Stimulated activated CD4-positive, alpha-beta T cell treated with anti-CD3 and anti-CD28 coated beads, TNF-alpha, amount 100 ng/mL, for 1 hour (primary cell): ENCODE results near the gene FCGR1A.
"Not testable (repeated sequence)": the region's sequence is repeated elsewhere in the genome, so short reads cannot be mapped to it uniquely, and the experiment has no call there.

ENCODE experiments used
- DNase-seq, 3 donors: peaks; one replicate each; pipeline ENCODE4 v3.0.0-alpha.2; 2020; ENCODE audit warnings: low read depth in 3 of 3, low spot score in 1 of 3

The FCGR1A gene

GRCh38 chr1:149777084-149777483 is 5.4 kb upstream of the FCGR1A start:
- DNase-seq: not testable (repeated sequence)

GRCh38 chr1:149778313-149778712 is 4.2 kb upstream of the FCGR1A start:
- not testable (repeated sequence) for DNase-seq

- DNase-seq: not testable (repeated sequence)
Measured at GRCh38 chr1:149781413-149781984, 995 bp upstream of the FCGR1A start.

- DNase-seq: not testable (repeated sequence)
Measured at GRCh38 chr1:149783289-149783688, 795 bp downstream of the FCGR1A start.

GRCh38 chr1:149783868-149784267 is 1.4 kb downstream of the FCGR1A start:
- not testable (repeated sequence) for DNase-seq

- not testable (repeated sequence) for DNase-seq
Measured at GRCh38 chr1:149787688-149788451, 5.4 kb downstream of the FCGR1A start.

GRCh38 chr1:149792502-149792901 is 10.0 kb downstream of the FCGR1A start:
- DNase-seq: peak in 2 of 3 donors; percentile 28 to 45

- peak; percentile 42 to 83 (median 64) for DNase-seq
Measured at GRCh38 chr1:149792912-149793515, 10.5 kb downstream of the FCGR1A start.

- not testable (repeated sequence) for DNase-seq
Measured at GRCh38 chr1:149793885-149794284, 11.4 kb downstream of the FCGR1A start.

GRCh38 chr1:149801628-149802027 is 19.1 kb downstream of the FCGR1A start:
- not testable (repeated sequence) for DNase-seq

- DNase-seq: not testable (repeated sequence)
Measured at GRCh38 chr1:149804417-149805080, 22.1 kb downstream of the FCGR1A start.

GRCh38 chr1:149810697-149811405 is 28.4 kb downstream of the FCGR1A start:
- DNase-seq: not testable (repeated sequence)

- not testable (repeated sequence) for DNase-seq
Measured at GRCh38 chr1:149811514-149811889, 29.0 kb downstream of the FCGR1A start.

- peak; percentile 54 to 64 (median 59) for DNase-seq
Measured at GRCh38 chr1:149811890-149812829, 29.7 kb downstream of the FCGR1A start.

GRCh38 chr1:149812893-149813801 is 30.7 kb downstream of the FCGR1A start:
- DNase-seq: peak in 2 of 3 donors; percentile 7 to 31

- not testable (repeated sequence) for DNase-seq
Measured at GRCh38 chr1:149820387-149820786, 37.9 kb downstream of the FCGR1A start.

GRCh38 chr1:149826555-149826954 is 44.1 kb downstream of the FCGR1A start:
- DNase-seq: not testable (repeated sequence)

- DNase-seq: not testable (repeated sequence)
Measured at GRCh38 chr1:149831764-149832315, 49.3 kb downstream of the FCGR1A start.
